VCaP (cell line): Measurements from ENCODE around the gene RAPGEF5.

Source experiments
- H3K27ac ChIP-seq: fragments of 450-650 bp; 2 replicates; pipeline ENCODE4 v1.5.1; 2017
- CTCF ChIP-seq: fragments of 450-650 bp; conservative IDR thresholded peaks from 2 replicates; pipeline ENCODE4 v1.5.1; 2017; ENCODE audit warnings: mild to moderate bottlenecking, moderate library complexity

Gene RAPGEF5

GRCh38 chr7:22346383-22347107 is 10.4 kb downstream of the RAPGEF5 start:
- H3K27ac ChIP-seq = no peak overlapping the region
- no peak for TF ChIP-seq CTCF

- no peak overlapping the region for H3K27ac ChIP-seq
- TF ChIP-seq CTCF = no peak
These were observed 12.3 kb downstream of the RAPGEF5 start for GRCh38 chr7:22344655-22345054.

DNA sequence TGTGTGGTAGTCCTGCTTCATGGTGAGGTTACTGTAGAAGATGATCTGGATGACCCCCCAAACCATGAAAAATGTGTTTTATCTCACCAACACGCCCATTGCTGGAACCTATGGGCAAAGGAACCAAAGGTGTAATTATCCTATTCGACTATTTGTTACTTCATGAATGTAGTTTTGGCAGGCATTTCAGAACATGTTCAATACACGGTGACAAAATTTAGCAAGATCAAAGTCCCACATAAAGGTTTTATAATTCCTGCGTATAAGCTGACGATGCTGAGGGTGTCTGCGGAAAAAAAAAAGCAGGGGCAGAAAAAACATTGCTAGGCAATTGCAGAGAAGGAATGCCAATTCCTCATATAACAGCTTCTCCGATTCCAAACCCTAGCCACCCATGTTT is 13.3 kb downstream of the RAPGEF5 start:
- TF ChIP-seq CTCF = no peak
- no peak overlapping the region for H3K27ac ChIP-seq

- no peak for TF ChIP-seq CTCF
- no peak overlapping the region for H3K27ac ChIP-seq
These were observed 13.9 kb downstream of the RAPGEF5 start for GRCh38 chr7:22343071-22343470.

- no peak for TF ChIP-seq CTCF
These were observed 17.1 kb downstream of the RAPGEF5 start for GRCh38 chr7:22339725-22340390.

GRCh38 chr7:22338877-22339276 is 18.1 kb downstream of the RAPGEF5 start:
- no peak for TF ChIP-seq CTCF
- H3K27ac ChIP-seq = no peak overlapping the region

More at GRCh38 chr7:22339725-22340390, 17.1 kb downstream of the RAPGEF5 start:
- no peak overlapping the region for H3K27ac ChIP-seq

GRCh38 chr7:22338411-22338810 is 18.5 kb downstream of the RAPGEF5 start:
- no peak overlapping the region for H3K27ac ChIP-seq
- no peak for TF ChIP-seq CTCF
